H1 (cell line): ENCODE results near the gene DYSF. TPM values are rescaled to one million over a fixed set of nuclear protein-coding genes. Genes with fewer than 3 reads are reported as not detected.

ENCODE experiments used
- CTCF ChIA-PET: fragments of 300-600 bp; sonication (Branson Sonifier 250); formaldehyde crosslinking; loops from one replicate; lab custom pipeline; 2021; ENCODE audit not compliant: partially characterized antibody; lab: Charles Lee
- POLR2A ChIA-PET: fragments of 300-600 bp; sonication (Branson Sonifier 250); formaldehyde crosslinking; loops from one replicate; lab custom pipeline; 2021; ENCODE audit warnings: inconsistent platforms; ENCODE audit not compliant: partially characterized antibody; lab: Charles Lee
- DNase-seq, 2 experiments: peaks; one replicate each; pipeline versions ENCODE4 v3.0.0 to v3.0.0-alpha.2; 2010 to 2022; ENCODE audit warnings: low spot score in 2 of 2, low read depth in 1 of 2, mixed read lengths in 1 of 2
- FAIRE-seq: peaks from 2 replicates; lab custom pipeline; 2011; peaks lifted over from hg19 to GRCh38; lab: Jason Lieb, UNC
- H2AFZ ChIP-seq: 2 replicates; pipeline ENCODE4 v1.8.1; 2012; ENCODE audit warnings: low read length, inconsistent platforms
- H2AK5ac ChIP-seq: 2 replicates; pipeline ENCODE4 v1.6.1; 2013; ENCODE audit warnings: low read depth, low read length
- H2BK120ac ChIP-seq: replicated peaks from 2 replicates; pipeline ENCODE3; 2013; ENCODE audit warnings: low read depth, low read length, inconsistent platforms
- H2BK12ac ChIP-seq: 2 replicates; pipeline ENCODE4 v1.6.1; 2013; ENCODE audit warnings: low read depth, low read length
- H2BK15ac ChIP-seq: 2 replicates; pipeline ENCODE4 v1.6.1; 2013; ENCODE audit warnings: low read length
- H2BK20ac ChIP-seq: 2 replicates; pipeline ENCODE4 v1.6.1; 2013; ENCODE audit warnings: low read length
- H2BK5ac ChIP-seq: 2 replicates; pipeline ENCODE4 v1.6.1; 2013; ENCODE audit warnings: low read depth, low read length
- H3K14ac ChIP-seq: 2 replicates; pipeline ENCODE4 v1.6.1; 2013; ENCODE audit warnings: inconsistent platforms; ENCODE audit not compliant: insufficient read length
- H3K18ac ChIP-seq: 2 replicates; pipeline ENCODE4 v1.6.1; 2013; ENCODE audit warnings: low read length; ENCODE audit errors: extremely low read depth
- H3K23ac ChIP-seq: 2 replicates; pipeline ENCODE4 v1.6.1; 2013; ENCODE audit warnings: inconsistent platforms; ENCODE audit not compliant: insufficient read length
- H3K23me2 ChIP-seq: 2 replicates; pipeline ENCODE4 v1.6.1; 2013; ENCODE audit warnings: low read depth, low read length
- H3K27ac ChIP-seq: 2 replicates; pipeline ENCODE4 v1.6.1; 2011; ENCODE audit warnings: low read depth, low read length, inconsistent platforms
- H3K27me3 ChIP-seq, 4 experiments: replicated peaks in 1 of 4; 1 replicate in 1 of 4; 2 replicates in 3 of 4; pipeline versions ENCODE4 v1.6.1 to v1.8.1; 2011 to 2013; ENCODE audit warnings: low read length in 3 of 4, mild to moderate bottlenecking in 3 of 4, inconsistent platforms in 2 of 4, mixed read lengths in 2 of 4, moderate library complexity in 1 of 4; ENCODE audit not compliant: control insufficient read depth in 3 of 4, insufficient read depth in 3 of 4; ENCODE audit errors: extremely low read depth in 1 of 4
- H3K36me3 ChIP-seq, 4 experiments: 2 replicates each; pipeline versions ENCODE4 v1.6.1 to v1.8.1; 2011 to 2013; ENCODE audit warnings: mild to moderate bottlenecking in 4 of 4, low read length in 3 of 4, moderate library complexity in 2 of 4, control low read depth in 1 of 4, inconsistent platforms in 1 of 4; ENCODE audit not compliant: insufficient read depth in 4 of 4, control insufficient read depth in 2 of 4
- H3K4ac ChIP-seq: replicated peaks from 2 replicates; pipeline ENCODE3; 2013; ENCODE audit warnings: low read length, low read depth, mixed read lengths, inconsistent platforms; ENCODE audit not compliant: insufficient read length
- H3K4me1 ChIP-seq, 4 experiments: replicated peaks in 1 of 4; 1 replicate in 1 of 4; 2 replicates in 3 of 4; pipeline versions ENCODE4 v1.6.1 to v1.8.1; 2011 to 2013; ENCODE audit warnings: low read length in 3 of 4, inconsistent platforms in 2 of 4, mixed read lengths in 1 of 4; ENCODE audit not compliant: insufficient read depth in 4 of 4, control insufficient read depth in 3 of 4
- H3K4me2 ChIP-seq, 2 experiments: 2 replicates each; pipeline versions ENCODE4 v1.6.1 to v1.8.1; 2011 to 2013; ENCODE audit warnings: low read depth in 2 of 2, low read length in 2 of 2, control low read depth in 1 of 2, inconsistent platforms in 1 of 2, mild to moderate bottlenecking in 1 of 2; ENCODE audit not compliant: insufficient read depth in 1 of 2
- H3K4me3 ChIP-seq, 4 experiments: fragments of 200-600, 300-600 bp in 1 of 4; sonication (generic), shearing (Covaris generic), sonication (Bioruptor Twin) in 1 of 4; 2 replicates each; pipeline versions ENCODE4 v1.5.1 to v1.8.1; 2011 to 2016; ENCODE audit warnings: low read length in 4 of 4, low read depth in 3 of 4, control low read depth in 2 of 4, inconsistent platforms in 2 of 4, mild to moderate bottlenecking in 2 of 4, mixed read lengths in 1 of 4, moderate library complexity in 1 of 4; ENCODE audit not compliant: insufficient read depth in 2 of 4; ENCODE audit errors: extremely low read depth in 1 of 4
- H3K56ac ChIP-seq: replicated peaks from 2 replicates; pipeline ENCODE3; 2013; ENCODE audit warnings: low read depth, mild to moderate bottlenecking, mixed read lengths, low read length, inconsistent platforms; ENCODE audit not compliant: insufficient read length
- H3K79me1 ChIP-seq: 2 replicates; pipeline ENCODE4 v1.6.1; 2013; ENCODE audit warnings: low read depth, low read length, control low read depth
- H3K79me2 ChIP-seq, 2 experiments: 2 replicates each; pipeline versions ENCODE4 v1.6.1 to v1.8.1; 2012 to 2013; ENCODE audit warnings: low read length in 2 of 2, mild to moderate bottlenecking in 2 of 2, inconsistent platforms in 1 of 2; ENCODE audit not compliant: insufficient read depth in 2 of 2, control insufficient read depth in 1 of 2
- H3K9ac ChIP-seq, 4 experiments: replicated peaks in 1 of 4; 1 replicate in 1 of 4; 2 replicates in 3 of 4; pipeline versions ENCODE4 v1.6.1 to v1.8.1; 2011 to 2013; ENCODE audit warnings: low read depth in 3 of 4, low read length in 3 of 4, control low read depth in 2 of 4, mild to moderate bottlenecking in 2 of 4, moderate library complexity in 2 of 4, inconsistent platforms in 1 of 4; ENCODE audit errors: extremely low read depth in 1 of 4
- H3K9me3 ChIP-seq, 2 experiments: 2 replicates each; pipeline versions ENCODE4 v1.6.1 to v1.8.1; 2012 to 2013; ENCODE audit warnings: mild to moderate bottlenecking in 2 of 2, moderate library complexity in 2 of 2, control low read depth in 1 of 2, inconsistent platforms in 1 of 2, low read depth in 1 of 2, low read length in 1 of 2, mixed read lengths in 1 of 2; ENCODE audit not compliant: insufficient read depth in 2 of 2
- H4K20me1 ChIP-seq, 2 experiments: replicated peaks in 1 of 2; 2 replicates each; pipeline versions ENCODE3 to v1.8.1; 2011 to 2013; ENCODE audit warnings: inconsistent platforms in 2 of 2, low read length in 2 of 2, mild to moderate bottlenecking in 1 of 2; ENCODE audit not compliant: insufficient read depth in 2 of 2, control insufficient read depth in 1 of 2
- H4K5ac ChIP-seq: 2 replicates; pipeline ENCODE4 v1.6.1; 2013; ENCODE audit warnings: low read length, low read depth, mixed read lengths, inconsistent platforms; ENCODE audit not compliant: insufficient read length
- H4K8ac ChIP-seq: 2 replicates; pipeline ENCODE4 v1.8.0; 2013; ENCODE audit warnings: mild to moderate bottlenecking, moderate library complexity, low read length, inconsistent platforms; ENCODE audit not compliant: insufficient read depth; ENCODE audit errors: extremely low read depth
- H4K91ac ChIP-seq: replicated peaks from 2 replicates; pipeline ENCODE3; 2013; ENCODE audit warnings: low read length, mixed read lengths, inconsistent platforms; ENCODE audit not compliant: insufficient read length
- CTBP2 ChIP-seq: IDR thresholded peaks from 2 replicates; pipeline ENCODE4 v1.7.0; 2011; ENCODE audit warnings: borderline replicate concordance, mild to moderate bottlenecking, moderate library complexity, mixed read lengths, low read length; ENCODE audit not compliant: insufficient read depth, insufficient read length
- CTCF ChIP-seq, 3 experiments: IDR thresholded peaks; 1 replicate in 2 of 3; 2 replicates in 1 of 3; pipeline versions ENCODE4 v1.5.1 to v1.6.1; 2011; ENCODE audit warnings: low read length in 3 of 3, mild to moderate bottlenecking in 3 of 3, inconsistent platforms in 2 of 3, low read depth in 1 of 3, moderate library complexity in 1 of 3; ENCODE audit not compliant: insufficient read depth in 1 of 3; ENCODE audit errors: control extremely low read depth in 1 of 3
- HDAC2 ChIP-seq, 2 experiments: fragments of 300-600 bp in 1 of 2; sonication (generic) in 1 of 2; IDR thresholded peaks; 2 replicates each; pipeline ENCODE4 v1.6.1; 2011 to 2012; ENCODE audit warnings: low read depth in 2 of 2, low read length in 2 of 2, mild to moderate bottlenecking in 2 of 2, moderate library complexity in 2 of 2, borderline replicate concordance in 1 of 2, inconsistent platforms in 1 of 2
- KDM1A ChIP-seq: fragments of 200-600, 300-600 bp; sonication (generic); IDR thresholded peaks from 2 replicates; pipeline ENCODE4 v1.7.1; 2016; ENCODE audit warnings: mild to moderate bottlenecking, low read length, borderline replicate concordance
- SP4 ChIP-seq: IDR thresholded peaks from 2 replicates; pipeline ENCODE4 v1.6.1; 2012; ENCODE audit warnings: low read length, inconsistent platforms
- TBP ChIP-seq: IDR thresholded peaks from 2 replicates; pipeline ENCODE4 v1.6.1; 2011; ENCODE audit warnings: low read depth, low read length, improper control_type of control experiment
- TEAD4 ChIP-seq: IDR thresholded peaks from 2 replicates; pipeline ENCODE4 v1.6.1; 2012; ENCODE audit warnings: low read depth, low read length, inconsistent platforms, mixed read lengths
- WGBS, 2 experiments: shearing (Covaris generic) in 1 of 2; methylation state at CpG; one replicate each; pipeline versions ENCODE4 v1.1.6 to v1.1.7; 2013 to 2015; ENCODE audit warnings: low lambda C conversion rate in 2 of 2, mixed read lengths in 2 of 2, inconsistent platforms in 1 of 2, low coverage in 1 of 2, missing lambda C conversion rate in 1 of 2; ENCODE audit not compliant: insufficient replicate concordance in 2 of 2, insufficient coverage in 1 of 2, insufficient read length in 1 of 2; ENCODE audit errors: extremely low coverage in 1 of 2, missing lambda C conversion rate in 1 of 2; 5-methylcytosine and 5-hydroxymethylcytosine counted together
- polyA plus RNA-seq, 7 experiments: library from polyadenylated mRNA; depleted of rRNA in 3 of 7; stranded (reverse) in 5 of 7; unstranded in 2 of 7; fragments of >200 nt in 5 of 7; fragments of 200-250 nt in 2 of 7; gene quantifications; 1 replicate in 5 of 7; 2 replicates in 1 of 7; 4 replicates in 1 of 7; pipeline versions ENCODE4 v1.2.1 to v1.2.3, GENCODE V29; 2011 to 2013; ENCODE audit warnings: missing spikeins in 2 of 7, mixed read lengths in 2 of 7
- total RNA-seq: library from RNA; stranded (reverse); fragmentation: NEBNext Ultra II Directional; extraction: Animal tissue kit (Norgen Biotek cat#: 25700); gene quantifications from 2 replicates; pipeline ENCODE4 v1.2.1, GENCODE V29; 2021

Gene DYSF
- total and polyA plus RNA-seq, 2 of the 8 experiments (the other 6 are each of a cell fraction or from before 2014, with no cell fraction given), result 5.8 to 7.1 TPM

GRCh38 chr2:71483246-71483645 lies 29.9 kb downstream of the DYSF start:
- Histone ChIP-seq H3K4ac (no peak overlapping the region), H3K79me2 (no peaks in the 10 kb centered on the region), H3K23ac (no peak overlapping the region), H4K8ac (no peak overlapping the region), H3K4me2 (no peak overlapping the region), H3K4me1 (peaks cover 0 to 10% (median 4%) of the 10 kb centered on the region in 4 experiments; a peak in 4 of 7 replicates), H3K18ac (no peak overlapping the region), H3K9me3 (no peaks in the 10 kb centered on the region), H3K36me3 (no peaks in the 10 kb centered on the region), H2BK15ac (peak overlapping the region; percentile 61; the same call in 1 of the 2 replicates), H2AFZ (no peak overlapping the region)
- TF ChIP-seq TBP (no peak), SP4 (no peak), HDAC2 (IDR thresholded peaks at IDR 0.05; ENCODE audit: borderline replicate concordance in 1 of 2, low read depth in 2 of 2, low read length in 2 of 2) (no peak), CTCF (IDR thresholded peaks at IDR 0.05; ENCODE audit: control extremely low read depth in 1 of 3, insufficient read depth in 1 of 3, low read depth in 1 of 3, low read length in 3 of 3) (no peak), TEAD4 (no peak), CTBP2 (no peak), KDM1A (no peak)
- TF ChIP-seq, all 59 proteins: peak for 0
- H4K20me1 ChIP-seq, result no peaks in the 10 kb centered on the region
- no peak overlapping the region for H3K9ac ChIP-seq
- no peak overlapping the region for H4K5ac ChIP-seq
- DNase-seq, result no peak
- no peak for FAIRE-seq
- H3K27ac ChIP-seq, result no peak overlapping the region
- ChIA-PET POLR2A (interaction anchor here (1.9 kb wide), 1 partner anchor 28 kb away, joined by 9 read pairs; no protein-coding TSS in a partner anchor), CTCF (interaction anchor here (1.4 to 7.5 kb wide), 4 partner anchors 14 to 30 kb away, joined by 5 to 66 read pairs (median 18); partner anchors contain the start of gene DYSF)
- no peaks in the 10 kb centered on the region for H3K23me2 ChIP-seq
- no peak overlapping the region for H3K14ac ChIP-seq
- no peak overlapping the region for H4K91ac ChIP-seq
- H2BK120ac ChIP-seq, result no peak overlapping the region
- no peak overlapping the region for H2BK20ac ChIP-seq
- H2BK12ac ChIP-seq, result no peak overlapping the region
- H2AK5ac ChIP-seq, result no peak overlapping the region
- 79% methylated on average over 8 of the region's 10 CpGs; no CpG with 5 or more reads in 1 of the 2 experiments for WGBS, 2 experiments
- H2BK5ac ChIP-seq, result no peak overlapping the region
- no peaks in the 10 kb centered on the region; a peak in 1 of 7 replicates for H3K27me3 ChIP-seq
- H3K56ac ChIP-seq, result no peak overlapping the region
- H3K79me1 ChIP-seq, result no peaks in the 10 kb centered on the region
- H3K4me3 ChIP-seq, result no peak overlapping the region
